Calu3 (cell line): ENCODE results near the gene IGSF6. TPM values are rescaled to one million over a fixed set of nuclear protein-coding genes. Genes with fewer than 3 reads are reported as not detected.
A peak's percentile ranks its signal among the peaks of the same experiment; 100 is the strongest.

ENCODE experiments used
- Bru-seq: library from RNA; stranded (reverse); fragments of 400-500 nt; gene quantifications from one replicate; lab custom pipeline; 2021; lab: Mats Ljungman, UMichigan
- BruChase-seq, 2 experiments: library from RNA; stranded (reverse); fragments of 400-500 nt; gene quantifications; one replicate each; lab custom pipeline; 2021; lab: Mats Ljungman, UMichigan
- BruUV-seq: library from RNA; stranded (reverse); fragments of 400-500 nt; replicated peaks from 2 replicates; lab custom pipeline; 2021; lab: Mats Ljungman, UMichigan
- CTCF ChIA-PET: fragments of 300-600 bp; sonication (Branson Sonifier 250); formaldehyde crosslinking; loops from one replicate; lab custom pipeline; 2022; ENCODE audit warnings: antibody characterized with exemption; lab: Charles Lee
- DNase-seq: peaks from one replicate; pipeline ENCODE4 v3.0.0; 2022
- H3K27ac Mint-ChIP-seq: one replicate; pipeline ENCODE4 v1.8.0; 2022; ENCODE audit warnings: mixed read lengths; ENCODE audit not compliant: unreplicated experiment
- H3K27me3 Mint-ChIP-seq: one replicate; pipeline ENCODE4 v1.8.0; 2022; ENCODE audit warnings: mixed read lengths; ENCODE audit not compliant: unreplicated experiment
- H3K36me3 Mint-ChIP-seq: one replicate; pipeline ENCODE4 v1.8.0; 2022; ENCODE audit warnings: mild to moderate bottlenecking, moderate library complexity, mixed read lengths; ENCODE audit not compliant: insufficient read depth, unreplicated experiment
- H3K4me1 Mint-ChIP-seq: one replicate; pipeline ENCODE4 v1.8.0; 2022; ENCODE audit warnings: mild to moderate bottlenecking, low read depth, mixed read lengths; ENCODE audit not compliant: unreplicated experiment
- H3K4me3 Mint-ChIP-seq: one replicate; pipeline ENCODE4 v1.8.0; 2022; ENCODE audit warnings: mild to moderate bottlenecking, low read depth, moderate library complexity, mixed read lengths; ENCODE audit not compliant: unreplicated experiment
- H3K9me3 Mint-ChIP-seq: one replicate; pipeline ENCODE4 v1.8.0; 2022; ENCODE audit warnings: low read depth, mixed read lengths; ENCODE audit not compliant: unreplicated experiment
- intact Hi-C: fragments of 100-400 bp; cut with micrococcal nuclease; formaldehyde crosslinking; loops from one replicate; pipeline ENCODE4 v1.10.0; 2022; ENCODE audit not compliant: unreplicated experiment
- long read RNA-seq: library from polyadenylated mRNA; stranded (forward); transcript quantifications from one replicate; pipeline ENCODE4 v2.0.0, GENCODE V29; 2022
- total RNA-seq: library from RNA; stranded (reverse); gene quantifications from 2 replicates; pipeline ENCODE4 v1.2.3, GENCODE V29; 2022
- TF ChIP-seq, protein P1 (sequence below): fragments of 200-600 bp; IDR thresholded peaks from one replicate; pipeline ENCODE4 v1.8.0; 2022; ENCODE audit warnings: antibody characterized with exemption; ENCODE audit not compliant: unreplicated experiment

IGSF6 gene, protein sequence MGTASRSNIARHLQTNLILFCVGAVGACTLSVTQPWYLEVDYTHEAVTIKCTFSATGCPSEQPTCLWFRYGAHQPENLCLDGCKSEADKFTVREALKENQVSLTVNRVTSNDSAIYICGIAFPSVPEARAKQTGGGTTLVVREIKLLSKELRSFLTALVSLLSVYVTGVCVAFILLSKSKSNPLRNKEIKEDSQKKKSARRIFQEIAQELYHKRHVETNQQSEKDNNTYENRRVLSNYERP
- total RNA-seq: not detected in 2 replicates
- not detected for Bru-seq, nascent RNA
- percentile 6 among the genes with signal in this experiment for BruChase-seq, experiment 1, labeled RNA remaining after a 6-hour chase
- not detected for BruChase-seq, experiment 2, labeled RNA remaining after a 2-hour chase
- long read RNA-seq, partial matches to known transcripts: 0 of 1 reads
- long read RNA-seq, other reads (novel, unspliced or antisense): 1 of 1 reads

DNA sequence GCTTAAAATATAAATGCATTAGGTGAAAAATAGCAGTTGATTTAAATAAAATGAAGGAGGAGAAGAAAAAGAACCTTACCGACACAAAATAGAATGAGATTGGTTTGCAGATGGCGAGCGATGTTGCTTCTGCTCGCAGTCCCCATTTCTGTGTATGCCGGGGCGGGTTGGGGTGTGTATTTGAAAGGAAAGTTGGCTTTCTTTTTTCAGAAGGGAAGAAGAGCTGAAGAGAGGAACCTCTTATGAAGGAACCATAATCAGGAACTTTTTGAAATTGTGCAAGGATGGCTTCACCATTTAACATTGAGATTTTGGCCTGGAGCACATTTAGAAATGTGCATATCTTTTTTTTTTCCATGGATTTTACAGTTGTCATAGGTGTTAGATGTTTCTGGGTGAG is at the start of gene IGSF6:
Gene IGSF6, minus strand, starts transcription at position 156 of the 400 bp plus-strand sequence. Its CDS starts 10 bp downstream, at position 146.
- intact Hi-C loops: no loop called here
- BruUV-seq: no TSS peak

DNA sequence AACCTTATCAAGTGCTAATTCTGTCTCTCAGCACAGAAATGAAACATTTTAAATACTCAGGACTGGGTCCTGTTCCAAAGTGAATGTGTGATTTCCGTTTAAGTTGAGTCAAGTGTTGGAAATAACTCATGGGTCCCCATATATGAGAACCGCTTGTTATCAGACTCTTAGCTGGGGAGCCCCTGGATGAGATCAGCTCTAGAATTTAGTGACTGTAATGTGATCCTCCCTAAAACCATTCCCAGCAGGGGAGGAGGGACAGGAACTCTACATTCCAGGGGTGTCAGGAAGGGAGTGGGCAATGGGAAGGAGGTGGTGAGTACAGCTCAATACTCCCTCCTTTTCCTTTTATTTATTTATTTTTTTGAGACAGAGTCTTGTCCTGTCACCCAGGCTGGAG is 48.9 kb upstream of the IGSF6 start:
- Mint-ChIP-seq H3K27me3 (peaks cover 8% of the 10 kb centered on the region), H3K4me1 (peaks cover 9% of the 10 kb centered on the region), H3K9me3 (no peaks in the 10 kb centered on the region), H3K36me3 (no peaks in the 10 kb centered on the region), H3K4me3 (no peak overlapping the region), H3K27ac (no peak overlapping the region)
- BruUV-seq: no TSS peak
- CTCF ChIA-PET: no interaction called here
- DNase-seq: no peak
- intact Hi-C loops: no loop called here
- TF ChIP-seq, protein P1, sequence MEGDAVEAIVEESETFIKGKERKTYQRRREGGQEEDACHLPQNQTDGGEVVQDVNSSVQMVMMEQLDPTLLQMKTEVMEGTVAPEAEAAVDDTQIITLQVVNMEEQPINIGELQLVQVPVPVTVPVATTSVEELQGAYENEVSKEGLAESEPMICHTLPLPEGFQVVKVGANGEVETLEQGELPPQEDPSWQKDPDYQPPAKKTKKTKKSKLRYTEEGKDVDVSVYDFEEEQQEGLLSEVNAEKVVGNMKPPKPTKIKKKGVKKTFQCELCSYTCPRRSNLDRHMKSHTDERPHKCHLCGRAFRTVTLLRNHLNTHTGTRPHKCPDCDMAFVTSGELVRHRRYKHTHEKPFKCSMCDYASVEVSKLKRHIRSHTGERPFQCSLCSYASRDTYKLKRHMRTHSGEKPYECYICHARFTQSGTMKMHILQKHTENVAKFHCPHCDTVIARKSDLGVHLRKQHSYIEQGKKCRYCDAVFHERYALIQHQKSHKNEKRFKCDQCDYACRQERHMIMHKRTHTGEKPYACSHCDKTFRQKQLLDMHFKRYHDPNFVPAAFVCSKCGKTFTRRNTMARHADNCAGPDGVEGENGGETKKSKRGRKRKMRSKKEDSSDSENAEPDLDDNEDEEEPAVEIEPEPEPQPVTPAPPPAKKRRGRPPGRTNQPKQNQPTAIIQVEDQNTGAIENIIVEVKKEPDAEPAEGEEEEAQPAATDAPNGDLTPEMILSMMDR: no peak

More for the DNA sequence above, at the start of gene IGSF6:
- Mint-ChIP-seq H3K4me1 (peaks cover 8% of the 10 kb centered on the region), H3K36me3 (peaks cover 16% of the 10 kb centered on the region), H3K9me3 (no peaks in the 10 kb centered on the region), H3K4me3 (no peak within 1 kb of the TSS), H3K27me3 (no peaks in the 10 kb centered on the region), H3K27ac (no peak within 1 kb of the TSS)
- CTCF ChIA-PET: no interaction called here
- TF ChIP-seq, protein P1: no peak
- DNase-seq: no peak

- no peaks in the 10 kb centered on the region for H3K9me3 Mint-ChIP-seq
- peaks cover 9% of the 10 kb centered on the region for H3K27me3 Mint-ChIP-seq
- no peak for DNase-seq
- CTCF ChIA-PET: no interaction called here
- intact Hi-C loops: no loop called here
- TF ChIP-seq, protein P1: no peak
- H3K4me3 Mint-ChIP-seq: no peak overlapping the region
- H3K27ac Mint-ChIP-seq: no peak overlapping the region
- H3K36me3 Mint-ChIP-seq: no peaks in the 10 kb centered on the region
- H3K4me1 Mint-ChIP-seq: peaks cover 1% of the 10 kb centered on the region
- no TSS peak for BruUV-seq
Observed at GRCh38 chr16:21698169-21699032, 46.0 kb upstream of the IGSF6 start.

GRCh38 chr16:21697032-21697431 is 44.6 kb upstream of the IGSF6 start:
- Mint-ChIP-seq H3K27me3 (peaks cover 9% of the 10 kb centered on the region), H3K4me3 (no peak overlapping the region), H3K27ac (no peak overlapping the region), H3K4me1 (no peaks in the 10 kb centered on the region), H3K9me3 (no peaks in the 10 kb centered on the region), H3K36me3 (no peaks in the 10 kb centered on the region)
- no TSS peak for BruUV-seq
- intact Hi-C loops: no loop called here
- TF ChIP-seq, protein P1: no peak
- CTCF ChIA-PET: no interaction called here
- no peak for DNase-seq
